Duodenal mucosa (tissue), 2 donors: ENCODE data around the gene XYLT2.
"Not testable (repeated sequence)": the region's sequence is repeated elsewhere in the genome, so short reads cannot be mapped to it uniquely, and the experiment has no call there.

Experiments used
- H3K27ac ChIP-seq: one replicate; pipeline ENCODE4 v1.7.0; 2013; ENCODE audit warnings: low read depth, low read length
- H3K27me3 ChIP-seq, 2 donors: one replicate each; pipeline ENCODE4 v1.7.0; 2013; ENCODE audit warnings: low read length in 2 of 2, control low read depth in 1 of 2; ENCODE audit not compliant: insufficient read depth in 2 of 2, control insufficient read depth in 1 of 2
- H3K36me3 ChIP-seq, 2 donors: one replicate each; pipeline ENCODE4 v1.7.0; 2013; ENCODE audit warnings: low read length in 2 of 2, control low read depth in 1 of 2; ENCODE audit not compliant: insufficient read depth in 2 of 2, control insufficient read depth in 1 of 2
- H3K4me1 ChIP-seq, 2 donors: one replicate each; pipeline ENCODE4 v1.7.0; 2013; ENCODE audit warnings: low read length in 2 of 2, control low read depth in 1 of 2; ENCODE audit not compliant: insufficient read depth in 2 of 2, control insufficient read depth in 1 of 2
- H3K4me3 ChIP-seq, 2 donors: one replicate each; pipeline ENCODE4 v1.7.0; 2013; ENCODE audit warnings: low read length in 2 of 2, low read depth in 1 of 2
- H3K9ac ChIP-seq, 2 donors: one replicate each; pipeline ENCODE4 v1.7.0; 2013; ENCODE audit warnings: low read length in 2 of 2, low read depth in 1 of 2
- H3K9me3 ChIP-seq, 2 donors: one replicate each; pipeline ENCODE4 v1.7.0; 2013; ENCODE audit warnings: low read length in 2 of 2, control low read depth in 1 of 2; ENCODE audit not compliant: control insufficient read depth in 1 of 2

The XYLT2 gene

GRCh38 chr17:50332196-50332595, 13.7 kb upstream of the XYLT2 start:
- Histone ChIP-seq H3K4me3 (no peak overlapping the region), H3K4me1 (no peaks in the 10 kb centered on the region), H3K27ac (no peak overlapping the region), H3K27me3 (no peaks in the 10 kb centered on the region), H3K9me3 (no peaks in the 10 kb centered on the region), H3K36me3 (no peaks in the 10 kb centered on the region), H3K9ac (no peak overlapping the region)

GRCh38 chr17:50333291-50334057, 12.5 kb upstream of the XYLT2 start:
- not testable (repeated sequence) for H3K27me3 ChIP-seq, H3K36me3 ChIP-seq, H3K27ac ChIP-seq, H3K4me3 ChIP-seq, H3K4me1 ChIP-seq, H3K9ac ChIP-seq, H3K9me3 ChIP-seq

GRCh38 chr17:50337956-50338355, 8.0 kb upstream of the XYLT2 start:
- Histone ChIP-seq H3K4me1 (no peaks in the 10 kb centered on the region), H3K27ac (no peak overlapping the region), H3K4me3 (no peak overlapping the region), H3K27me3 (no peaks in the 10 kb centered on the region), H3K36me3 (no peaks in the 10 kb centered on the region), H3K9me3 (no peaks in the 10 kb centered on the region), H3K9ac (no peak overlapping the region)

GRCh38 chr17:50338645-50339044, 7.3 kb upstream of the XYLT2 start:
- no peak overlapping the region for H3K9ac ChIP-seq
- H3K4me3 ChIP-seq = no peak overlapping the region
- H3K27me3 ChIP-seq = no peaks in the 10 kb centered on the region
- H3K27ac ChIP-seq = no peak overlapping the region
- no peaks in the 10 kb centered on the region for H3K36me3 ChIP-seq
- no peaks in the 10 kb centered on the region for H3K4me1 ChIP-seq
- no peaks in the 10 kb centered on the region for H3K9me3 ChIP-seq

GRCh38 chr17:50339381-50339780, 6.5 kb upstream of the XYLT2 start:
- Histone ChIP-seq H3K4me1 (no peaks in the 10 kb centered on the region), H3K27ac (no peak overlapping the region), H3K4me3 (no peak overlapping the region), H3K9me3 (no peaks in the 10 kb centered on the region), H3K36me3 (no peaks in the 10 kb centered on the region), H3K9ac (no peak overlapping the region), H3K27me3 (no peaks in the 10 kb centered on the region)

- no peak overlapping the region for H3K27ac ChIP-seq
- H3K9me3 ChIP-seq = no peaks in the 10 kb centered on the region
- no peaks in the 10 kb centered on the region for H3K36me3 ChIP-seq
- peaks cover 21 to 23% of the 10 kb centered on the region in 2 donors for H3K4me1 ChIP-seq
- no peak overlapping the region for H3K4me3 ChIP-seq
- H3K27me3 ChIP-seq = no peaks in the 10 kb centered on the region
- no peak overlapping the region for H3K9ac ChIP-seq
These were observed 1.1 kb upstream of the XYLT2 start for GRCh38 chr17:50344731-50345365.

- H3K4me1 ChIP-seq = peaks cover 21 to 23% of the 10 kb centered on the region in 2 donors
- H3K27ac ChIP-seq = no peak overlapping the region
- no peaks in the 10 kb centered on the region for H3K9me3 ChIP-seq
- peak overlapping the region; percentile 71 to 74 for H3K9ac ChIP-seq
- H3K27me3 ChIP-seq = no peaks in the 10 kb centered on the region
- peak overlapping the region; percentile 82 to 92 for H3K4me3 ChIP-seq
- H3K36me3 ChIP-seq = no peaks in the 10 kb centered on the region
These were observed 589 bp downstream of the XYLT2 start for GRCh38 chr17:50346313-50347116.

GRCh38 chr17:50347117-50347893, 1.4 kb downstream of the XYLT2 start:
- peak overlapping the region; percentile 71 to 74 for H3K9ac ChIP-seq
- H3K27ac ChIP-seq = no peak overlapping the region
- peaks cover 21 to 23% of the 10 kb centered on the region in 2 donors for H3K4me1 ChIP-seq

GRCh38 chr17:50347894-50348291, 2.0 kb downstream of the XYLT2 start:
- Histone ChIP-seq H3K9me3 (no peaks in the 10 kb centered on the region), H3K9ac (no peak overlapping the region), H3K4me3 (no peak overlapping the region), H3K27me3 (no peaks in the 10 kb centered on the region), H3K27ac (no peak overlapping the region), H3K4me1 (peaks cover 21 to 23% of the 10 kb centered on the region in 2 donors), H3K36me3 (no peaks in the 10 kb centered on the region)

More at GRCh38 chr17:50347117-50347893, 1.4 kb downstream of the XYLT2 start:
- Histone ChIP-seq H3K9me3 (no peaks in the 10 kb centered on the region), H3K36me3 (no peaks in the 10 kb centered on the region), H3K27me3 (no peaks in the 10 kb centered on the region), H3K4me3 (peak overlapping the region; percentile 82 to 92)
